ENCODE results near the gene FUT3. TPM values are rescaled to one million over a fixed set of nuclear protein-coding genes. Genes with fewer than 3 reads are reported as not detected.

Gene FUT3
- total RNA-seq, 1 experiment from 2014 or later = 0.48 TPM

- CTCF ChIA-PET = interaction anchor here (1.1 to 4.5 kb wide), 2 partner anchors 66 to 90 kb away, joined by 4 to 66 read pairs; partner anchors contain the start of gene NRTN
- DNase-seq (ENCODE audit: low spot score) (no peak), ATAC-seq (no peak)
- Mint-ChIP-seq H3K4me3 (no peak overlapping the region), H3K4me1 (0 out of 2 replicates have a peak, but pooled peaks cover 3% of the 10 kb centered on the region), H3K27ac (no peak overlapping the region), H3K36me3 (no peaks in the 10 kb centered on the region; the same call in 1 of the 2 replicates), H3K9me3 (no peaks in the 10 kb centered on the region), H3K27me3 (ENCODE audit: low read depth) (peaks cover 14% of the 10 kb centered on the region)
- POLR2A ChIA-PET = interaction anchor here (1.0 kb wide), 1 partner anchor 10 kb away, joined by 5 read pairs; the partner anchor contains the start of gene VMAC
- no peak for TF ChIP-seq ZNF281 (CRISPR knock-in tag; IDR thresholded peaks at IDR 0.05)
- no peak for TF ChIP-seq TEAD1 (CRISPR knock-in tag; IDR thresholded peaks at IDR 0.05)
- no peak for TF ChIP-seq USF2 (CRISPR knock-in tag; IDR thresholded peaks at IDR 0.05)
- no peak for TF ChIP-seq ELF4 (CRISPR knock-in tag; IDR thresholded peaks at IDR 0.05; ENCODE audit: low read depth)
- TF ChIP-seq MYBL2 (CRISPR knock-in tag; IDR thresholded peaks at IDR 0.05) = no peak
- TF ChIP-seq ZNF219 (CRISPR knock-in tag; IDR thresholded peaks at IDR 0.05; ENCODE audit: borderline replicate concordance) = no peak
- no peak for TF ChIP-seq ATF1 (CRISPR knock-in tag; IDR thresholded peaks at IDR 0.05)
These were observed 42.9 kb upstream of the FUT3 start for GRCh38 chr19:5893907-5894703.

GRCh38 chr19:5893296-5893903 lies 42.2 kb upstream of the FUT3 start:
- Mint-ChIP-seq H3K27ac (no peak overlapping the region), H3K4me3 (no peak overlapping the region), H3K36me3 (no peaks in the 10 kb centered on the region; the same call in 1 of the 2 replicates), H3K27me3 (ENCODE audit: low read depth) (peaks cover 17% of the 10 kb centered on the region), H3K4me1 (0 out of 2 replicates have a peak, but pooled peaks cover 3% of the 10 kb centered on the region), H3K9me3 (no peaks in the 10 kb centered on the region)
- POLR2A ChIA-PET = interaction anchor here (0.6 to 1.0 kb wide), 2 partner anchors 11 to 89 kb away, joined by 3 to 5 read pairs; partner anchors contain the start of gene VMAC
- CTCF ChIA-PET = interaction anchor here (0.6 to 4.5 kb wide), 4 partner anchors 65 to 97 kb away, joined by 3 to 66 read pairs (median 4); partner anchors contain the start of gene NRTN
- DNase-seq (ENCODE audit: low spot score) (no peak), ATAC-seq (peak; percentile 18; the same call in 1 of the 2 replicates)
- TF ChIP-seq SMAD4 (CRISPR knock-in tag; IDR thresholded peaks at IDR 0.05) = no peak
- 0 out of 2 replicates have a peak, but pooled peaks have one; percentile 20 for TF ChIP-seq ZNF121 (CRISPR knock-in tag; IDR thresholded peaks at IDR 0.05)
- TF ChIP-seq ZNF671 (CRISPR knock-in tag; IDR thresholded peaks at IDR 0.05) = no peak
- TF ChIP-seq USF1 (CRISPR knock-in tag; IDR thresholded peaks at IDR 0.05) = 0 out of 2 replicates have a peak, but pooled peaks have one; percentile 25
- no peak for TF ChIP-seq ZNF281 (CRISPR knock-in tag; IDR thresholded peaks at IDR 0.05)
- no peak for TF ChIP-seq GTF2I (CRISPR knock-in tag; conservative IDR thresholded peaks at IDR 0.05)

All from WTC11 (cell line).